Activated CD8-positive, alpha-beta memory T cell treated with anti-CD3 and anti-CD28 coated beads, Interleukin-2, amount 50 U/mL, for 4 hours (primary cell): Measurements from ENCODE around the gene NOTUM.

ENCODE experiments used
- DNase-seq: peaks from one replicate; pipeline ENCODE4 v3.0.0-alpha.2; 2020

The NOTUM gene

GRCh38 chr17:81961087-81961511 is at the start of gene NOTUM:
Gene NOTUM, minus strand, starts transcription at chr17:81961187. Its CDS starts 278 bp downstream, at chr17:81960909.
- no peak for DNase-seq

GRCh38 chr17:82009413-82009812 is 48.4 kb upstream of the NOTUM start:
- no peak for DNase-seq

- DNase-seq, result no peak
These were observed 48.0 kb upstream of the NOTUM start for GRCh38 chr17:82008941-82009405.

GRCh38 chr17:82008258-82008940 is 47.4 kb upstream of the NOTUM start:
- DNase-seq, result no peak

GRCh38 chr17:82007495-82008257 is 46.7 kb upstream of the NOTUM start:
- no peak for DNase-seq

- no peak for DNase-seq
These were observed 46.2 kb upstream of the NOTUM start for GRCh38 chr17:82007228-82007494.

- DNase-seq, result no peak
These were observed 45.7 kb upstream of the NOTUM start for GRCh38 chr17:82006468-82007227.

- no peak for DNase-seq
These were observed 44.8 kb upstream of the NOTUM start for GRCh38 chr17:82005701-82006348.

GRCh38 chr17:82004517-82005455 is 43.8 kb upstream of the NOTUM start:
- DNase-seq, result no peak

GRCh38 chr17:82003411-82004381 is 42.7 kb upstream of the NOTUM start:
- DNase-seq, result no peak

- DNase-seq, result no peak
These were observed 40.6 kb upstream of the NOTUM start for GRCh38 chr17:82001571-82002056.

- DNase-seq, result no peak
These were observed 40.0 kb upstream of the NOTUM start for GRCh38 chr17:82000803-82001570.

- DNase-seq, result no peak
These were observed 39.2 kb upstream of the NOTUM start for GRCh38 chr17:81999976-82000802.

GRCh38 chr17:81999587-81999975 is 38.6 kb upstream of the NOTUM start:
- DNase-seq, result no peak

- DNase-seq, result no peak
These were observed 37.9 kb upstream of the NOTUM start for GRCh38 chr17:81998691-81999438.

GRCh38 chr17:81998212-81998611 is 37.2 kb upstream of the NOTUM start:
- no peak for DNase-seq

- DNase-seq, result no peak
These were observed 35.9 kb upstream of the NOTUM start for GRCh38 chr17:81996757-81997441.
